ENCODE measurements around the gene TCF7L1. TPM values are rescaled to one million over a fixed set of nuclear protein-coding genes. Genes with fewer than 3 reads are reported as not detected.

Gene TCF7L1
- total and polyA plus RNA-seq, 12 donors = 4.5 to 10.9 (median 6.3) TPM

- H3K9me3 ChIP-seq = no peaks in the 10 kb centered on the region
- no peaks in the 10 kb centered on the region for H3K4me1 ChIP-seq
- H3K4me3 ChIP-seq = no peak overlapping the region
- 81 to 87% methylated on average over 1 of the region's 1 CpG for WGBS, 2 donors
- intact Hi-C loops (cut with DNase I) = loop anchor here in 1 of 10 donors (5.0 kb wide), 1 partner anchor 953 kb away; no protein-coding TSS in a partner anchor
- peaks cover 0 to 3% (median 0%) of the 10 kb centered on the region in 7 donors for H3K27me3 ChIP-seq
- H3K36me3 ChIP-seq = no peaks in the 10 kb centered on the region
- ATAC-seq (no peak), DNase-seq (no peak)
- H3K27ac ChIP-seq = no peak overlapping the region
- no peak for TF ChIP-seq CTCF (IDR thresholded peaks at IDR 0.05)
Observed at GRCh38 chr2:85104228-85104627, 29.0 kb upstream of the TCF7L1 start.

- Histone ChIP-seq H3K27ac (no peak overlapping the region), H3K9me3 (no peaks in the 10 kb centered on the region), H3K27me3 (peaks cover 0 to 4% (median 0%) of the 10 kb centered on the region in 7 donors), H3K4me3 (no peak overlapping the region), H3K36me3 (no peaks in the 10 kb centered on the region), H3K4me1 (no peaks in the 10 kb centered on the region)
- ATAC-seq = no peak
- DNase-seq = no peak
- no peak for TF ChIP-seq CTCF (IDR thresholded peaks at IDR 0.05)
- WGBS, 2 donors = 79 to 84% methylated on average over 8 of the region's 8 CpGs
- intact Hi-C loops (cut with DNase I) = no loop called here
Observed at GRCh38 chr2:85106489-85107180, 26.6 kb upstream of the TCF7L1 start.

- Histone ChIP-seq H3K4me3 (no peak overlapping the region), H3K27me3 (peaks cover 0 to 11% (median 0%) of the 10 kb centered on the region in 7 donors), H3K27ac (no peak overlapping the region), H3K36me3 (no peaks in the 10 kb centered on the region), H3K9me3 (no peaks in the 10 kb centered on the region), H3K4me1 (no peaks in the 10 kb centered on the region)
- no peak for TF ChIP-seq CTCF (IDR thresholded peaks at IDR 0.05)
- no peak for DNase-seq
- intact Hi-C loops (cut with DNase I) = no loop called here
- 93 to 95% methylated on average over 3 of the region's 3 CpGs for WGBS, 2 donors
- ATAC-seq = no peak
Observed at GRCh38 chr2:85110991-85111560, 22.1 kb upstream of the TCF7L1 start.

GRCh38 chr2:85111819-85112281 is 21.3 kb upstream of the TCF7L1 start:
- intact Hi-C loops (cut with DNase I) = no loop called here
- Histone ChIP-seq H3K4me3 (no peak overlapping the region), H3K4me1 (no peaks in the 10 kb centered on the region), H3K27ac (no peak overlapping the region), H3K9me3 (no peaks in the 10 kb centered on the region), H3K27me3 (peaks cover 0 to 11% (median 0%) of the 10 kb centered on the region in 7 donors), H3K36me3 (no peaks in the 10 kb centered on the region)
- 92 to 94% methylated on average over 3 of the region's 3 CpGs for WGBS, 2 donors
- no peak for TF ChIP-seq CTCF (IDR thresholded peaks at IDR 0.05)
- no peak for DNase-seq
- ATAC-seq = no peak
